GM12872 (cell line): Measurements from ENCODE around the gene MTURN.

Experiments used
- TF ChIP-seq, protein P1 (sequence below): IDR thresholded peaks from 3 replicates; pipeline ENCODE4 v1.5.1; 2011; ENCODE audit warnings: low read depth, mild to moderate bottlenecking, low read length, moderate library complexity; ENCODE audit not compliant: insufficient read depth

The MTURN gene

GRCh38 chr7:30162622-30163124 is 27.9 kb downstream of the MTURN start:
- TF ChIP-seq, protein P1, sequence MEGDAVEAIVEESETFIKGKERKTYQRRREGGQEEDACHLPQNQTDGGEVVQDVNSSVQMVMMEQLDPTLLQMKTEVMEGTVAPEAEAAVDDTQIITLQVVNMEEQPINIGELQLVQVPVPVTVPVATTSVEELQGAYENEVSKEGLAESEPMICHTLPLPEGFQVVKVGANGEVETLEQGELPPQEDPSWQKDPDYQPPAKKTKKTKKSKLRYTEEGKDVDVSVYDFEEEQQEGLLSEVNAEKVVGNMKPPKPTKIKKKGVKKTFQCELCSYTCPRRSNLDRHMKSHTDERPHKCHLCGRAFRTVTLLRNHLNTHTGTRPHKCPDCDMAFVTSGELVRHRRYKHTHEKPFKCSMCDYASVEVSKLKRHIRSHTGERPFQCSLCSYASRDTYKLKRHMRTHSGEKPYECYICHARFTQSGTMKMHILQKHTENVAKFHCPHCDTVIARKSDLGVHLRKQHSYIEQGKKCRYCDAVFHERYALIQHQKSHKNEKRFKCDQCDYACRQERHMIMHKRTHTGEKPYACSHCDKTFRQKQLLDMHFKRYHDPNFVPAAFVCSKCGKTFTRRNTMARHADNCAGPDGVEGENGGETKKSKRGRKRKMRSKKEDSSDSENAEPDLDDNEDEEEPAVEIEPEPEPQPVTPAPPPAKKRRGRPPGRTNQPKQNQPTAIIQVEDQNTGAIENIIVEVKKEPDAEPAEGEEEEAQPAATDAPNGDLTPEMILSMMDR, result no peak

- TF ChIP-seq, protein P1, result no peak
Measured at GRCh38 chr7:30163231-30163894, 28.6 kb downstream of the MTURN start.

GRCh38 chr7:30164567-30164966 is 29.8 kb downstream of the MTURN start:
- TF ChIP-seq, protein P1, result peak; percentile 61

DNA sequence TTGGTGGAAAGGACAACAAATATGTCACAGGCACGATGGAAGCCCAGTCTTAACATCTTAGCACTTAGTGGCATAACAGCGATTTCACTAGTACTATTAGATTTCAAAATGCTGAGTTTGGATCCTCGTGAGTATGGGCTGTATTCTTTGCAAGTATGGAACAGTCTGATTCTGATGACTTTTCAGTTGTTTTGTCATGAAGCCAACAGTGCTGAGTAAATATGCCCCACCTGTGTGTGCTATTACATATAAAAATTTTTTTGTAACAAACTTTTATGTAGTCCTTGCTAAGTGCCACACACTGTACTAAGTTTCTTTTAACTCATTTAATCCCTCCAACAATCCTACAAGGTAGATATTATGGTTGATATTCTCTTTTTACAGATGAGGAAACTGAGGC is 30.8 kb downstream of the MTURN start:
- TF ChIP-seq, protein P1, result no peak

GRCh38 chr7:30166155-30166840 is 31.5 kb downstream of the MTURN start:
- TF ChIP-seq, protein P1, result no peak

GRCh38 chr7:30166841-30167235 is 32.1 kb downstream of the MTURN start:
- TF ChIP-seq, protein P1, result no peak

DNA sequence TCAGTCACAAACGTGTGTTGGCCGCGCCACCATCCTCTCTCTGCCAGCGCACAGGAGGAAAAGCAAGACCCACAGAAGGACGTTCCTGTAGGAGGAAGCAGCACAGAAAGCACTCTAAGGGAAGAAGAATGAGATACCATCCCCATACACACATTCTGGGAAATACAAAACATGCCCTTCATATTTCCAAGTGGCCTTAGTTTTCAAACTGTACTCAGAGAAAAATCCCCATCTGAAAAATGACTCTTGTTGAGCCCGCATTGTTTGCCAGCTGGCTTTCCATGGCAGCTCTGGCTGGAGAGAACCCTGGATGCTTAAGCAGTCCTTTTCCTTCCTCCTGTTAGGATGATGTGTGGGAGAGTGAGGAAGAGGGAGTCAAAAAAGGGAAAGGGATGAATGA is 33.1 kb downstream of the MTURN start:
- TF ChIP-seq, protein P1, result no peak
